IMR-90 (cell line): ENCODE data around the gene NT5C1A. TPM values are rescaled to one million over a fixed set of nuclear protein-coding genes. Genes with fewer than 3 reads are reported as not detected.

Experiments used
- ATAC-seq: fragments of 200-7000 bp; cut with Tn5 transposase; 2 replicates; pipeline ENCODE4 v1.9.1; 2020; ENCODE audit warnings: low read depth, mild to moderate bottlenecking, moderate library complexity
- BruUV-seq: library from RNA; stranded (reverse); fragments of 400-500 nt; replicated peaks from 2 replicates; lab custom pipeline; 2021; lab: Mats Ljungman, UMichigan
- CTCF ChIA-PET: fragments of 300-600 bp; formaldehyde crosslinking; extraction: SDS; loops from one replicate; lab custom pipeline; 2021; ENCODE audit warnings: antibody characterized with exemption; lab: Yijun Ruan, JAX
- POLR2A ChIA-PET: fragments of 300-600 bp; sonication (Branson Sonifier 250); formaldehyde crosslinking; loops from one replicate; lab custom pipeline; 2022; ENCODE audit warnings: antibody characterized with exemption; ENCODE audit not compliant: unreplicated experiment; lab: Charles Lee
- DNase-seq: peaks from one replicate; pipeline ENCODE4 v3.0.0; 2013
- H2AFZ ChIP-seq: replicated peaks from 2 replicates; pipeline ENCODE3; 2013; ENCODE audit warnings: low read length, mild to moderate bottlenecking; ENCODE audit not compliant: poor library complexity
- H2AK5ac ChIP-seq: 2 replicates; pipeline ENCODE4 v1.6.1; 2013; ENCODE audit warnings: low read depth, low read length, inconsistent platforms
- H2AK9ac ChIP-seq: replicated peaks from 2 replicates; pipeline ENCODE3; 2013; ENCODE audit warnings: mild to moderate bottlenecking, low read depth, low read length, moderate library complexity; ENCODE audit not compliant: poor library complexity
- H2BK120ac ChIP-seq: 2 replicates; pipeline ENCODE4 v1.6.1; 2013; ENCODE audit warnings: low read depth, low read length, inconsistent platforms
- H2BK15ac ChIP-seq: 3 replicates; pipeline ENCODE4 v1.6.1; 2013; ENCODE audit warnings: low read depth, low read length, inconsistent platforms
- H2BK20ac ChIP-seq: 2 replicates; pipeline ENCODE4 v1.6.1; 2013; ENCODE audit warnings: low read depth, mild to moderate bottlenecking, inconsistent platforms, low read length, moderate library complexity
- H2BK5ac ChIP-seq: 2 replicates; pipeline ENCODE4 v1.6.1; 2013; ENCODE audit warnings: mild to moderate bottlenecking, low read depth, low read length, inconsistent platforms; ENCODE audit not compliant: poor library complexity, severe bottlenecking
- H3K14ac ChIP-seq: replicated peaks from 2 replicates; pipeline ENCODE4 v1.6.1; 2013; ENCODE audit warnings: low read depth, low read length, inconsistent platforms
- H3K18ac ChIP-seq: 2 replicates; pipeline ENCODE4 v1.6.1; 2013; ENCODE audit warnings: low read depth, low read length, control low read depth
- H3K23ac ChIP-seq: 2 replicates; pipeline ENCODE4 v1.6.1; 2013; ENCODE audit warnings: low read depth, low read length, inconsistent platforms
- H3K27ac ChIP-seq: 2 replicates; pipeline ENCODE4 v1.5.1; 2013; ENCODE audit warnings: mild to moderate bottlenecking, control low read depth, low read length; ENCODE audit not compliant: insufficient read depth
- H3K27me3 ChIP-seq: 2 replicates; pipeline ENCODE4 v1.6.1; 2013; ENCODE audit warnings: low read length; ENCODE audit not compliant: control insufficient read depth, insufficient read depth
- H3K36me3 ChIP-seq: 2 replicates; pipeline ENCODE4 v1.6.1; 2013; ENCODE audit warnings: low read length, mixed read lengths; ENCODE audit not compliant: control insufficient read depth, insufficient read depth
- H3K4ac ChIP-seq: 2 replicates; pipeline ENCODE4 v1.6.1; 2013; ENCODE audit warnings: low read depth, low read length, inconsistent platforms
- H3K4me1 ChIP-seq: 2 replicates; pipeline ENCODE4 v1.6.1; 2013; ENCODE audit warnings: low read length, mixed read lengths; ENCODE audit not compliant: control insufficient read depth, insufficient read depth
- H3K4me2 ChIP-seq: 2 replicates; pipeline ENCODE4 v1.6.1; 2013; ENCODE audit warnings: low read depth, mild to moderate bottlenecking, control low read depth, low read length, moderate library complexity
- H3K4me3 ChIP-seq: 2 replicates; pipeline ENCODE4 v1.5.1; 2013; ENCODE audit warnings: low read depth, mild to moderate bottlenecking, control low read depth, low read length, moderate library complexity; ENCODE audit not compliant: insufficient read depth
- H3K56ac ChIP-seq: 2 replicates; pipeline ENCODE4 v1.6.1; 2013; ENCODE audit warnings: low read length, inconsistent platforms; ENCODE audit not compliant: insufficient read depth; ENCODE audit errors: extremely low read depth
- H3K79me1 ChIP-seq, 2 experiments: 2 replicates each; pipeline ENCODE4 v1.6.1; 2013; ENCODE audit warnings: low read length in 2 of 2, inconsistent platforms in 1 of 2, low read depth in 1 of 2
- H3K9ac ChIP-seq: 2 replicates; pipeline ENCODE4 v1.6.1; 2013; ENCODE audit warnings: low read depth, low read length, control low read depth
- H3K9me1 ChIP-seq: 2 replicates; pipeline ENCODE4 v1.6.1; 2013; ENCODE audit warnings: low read length, inconsistent platforms; ENCODE audit not compliant: insufficient read depth
- H3K9me3 ChIP-seq: 2 replicates; pipeline ENCODE4 v1.6.1; 2013; ENCODE audit warnings: low read length; ENCODE audit not compliant: control insufficient read depth, insufficient read depth
- H4K20me1 ChIP-seq: 2 replicates; pipeline ENCODE4 v1.6.1; 2013; ENCODE audit warnings: low read length, inconsistent platforms; ENCODE audit not compliant: insufficient read depth
- H4K5ac ChIP-seq: 2 replicates; pipeline ENCODE4 v1.6.1; 2013; ENCODE audit warnings: mild to moderate bottlenecking, low read depth, low read length, control low read depth
- H4K8ac ChIP-seq, 2 experiments: 2 replicates each; pipeline ENCODE4 v1.6.1; 2013; ENCODE audit warnings: low read depth in 2 of 2, low read length in 2 of 2, control low read depth in 1 of 2, inconsistent platforms in 1 of 2
- H4K91ac ChIP-seq: 2 replicates; pipeline ENCODE4 v1.6.1; 2013; ENCODE audit warnings: low read depth, low read length, inconsistent platforms; ENCODE audit not compliant: insufficient read depth
- CTCF ChIP-seq: conservative IDR thresholded peaks from 2 replicates; pipeline ENCODE4 v1.5.1; 2012; ENCODE audit warnings: mild to moderate bottlenecking, low read depth, low read length, improper control_type of control experiment
- MAZ ChIP-seq: IDR thresholded peaks from 2 replicates; pipeline ENCODE4 v1.6.1; 2012; ENCODE audit warnings: low read depth, mild to moderate bottlenecking, low read length, improper control_type of control experiment, moderate library complexity, borderline replicate concordance
- WGBS, 2 experiments: methylation state at CpG; one replicate each; pipeline versions ENCODE4 v1.1.5 to v1.1.7; 2013; ENCODE audit warnings: missing lambda C conversion rate in 2 of 2; ENCODE audit not compliant: insufficient read length in 1 of 2; ENCODE audit errors: extremely low coverage in 2 of 2; 5-methylcytosine and 5-hydroxymethylcytosine counted together
- dilution Hi-C: fragments of 300-500 bp; cut with HindIII; formaldehyde crosslinking; loops from one replicate; pipeline ENCODE4 v1.14.3; 2018; ENCODE audit warnings: low sequenced_read_pairs; ENCODE audit not compliant: unreplicated experiment
- in situ Hi-C: fragments of 300-500 bp; cut with MboI; formaldehyde crosslinking; loops from 3 replicates; pipeline ENCODE4 v1.14.3; 2019; ENCODE audit warnings: low sequenced_read_pairs, inconsistent platforms, mixed read lengths
- intact Hi-C: fragments of 100-400 bp; cut with micrococcal nuclease; formaldehyde crosslinking; loops from 2 replicates; pipeline ENCODE4 v1.10.0; 2022
- polyA plus RNA-seq, 3 experiments: library from polyadenylated mRNA; depleted of rRNA; stranded (reverse); fragments of >200 nt; gene quantifications; 2 replicates each; pipeline ENCODE4 v1.2.3, GENCODE V29; 2012; ENCODE audit warnings: low replicate concordance in 1 of 3
- total RNA-seq: library from RNA; depleted of rRNA; stranded (reverse); fragments of >200 nt; gene quantifications from 2 replicates; pipeline ENCODE4 v1.2.3, GENCODE V29; 2012

NT5C1A gene
- total and polyA plus RNA-seq, 2 of the 4 experiments (the other 2 are of a cell fraction): not detected

DNA sequence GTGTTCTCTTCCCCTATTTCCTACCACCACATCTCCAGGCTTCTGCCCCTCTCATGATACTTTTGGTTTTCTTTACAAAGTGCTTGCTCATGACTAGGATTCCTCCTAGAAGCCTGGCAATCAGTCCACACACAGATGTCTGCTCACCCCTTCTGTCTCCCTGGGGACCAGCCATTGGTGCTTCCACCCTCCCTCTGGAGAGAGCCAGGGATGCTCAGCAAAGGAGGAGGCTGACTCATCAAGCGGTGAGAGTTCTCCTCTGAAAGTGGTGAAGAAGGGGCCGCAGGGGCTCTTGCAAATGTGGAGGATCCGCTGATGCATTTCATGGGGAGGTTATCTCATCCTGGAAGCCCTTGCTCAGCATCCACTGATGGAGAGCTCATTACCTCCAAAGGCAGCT, 14.5 kb downstream of the NT5C1A start:
- H3K23ac ChIP-seq: no peak overlapping the region
- H2AFZ ChIP-seq: no peak overlapping the region
- no peak overlapping the region for H4K8ac ChIP-seq
- DNase-seq: peak; percentile 35
- no peak overlapping the region for H3K4me2 ChIP-seq
- H2AK9ac ChIP-seq: no peak overlapping the region
- H3K4me1 ChIP-seq: peaks cover 1% of the 10 kb centered on the region; the same call in 1 of the 2 replicates
- no peaks in the 10 kb centered on the region for H4K20me1 ChIP-seq
- H3K27me3 ChIP-seq: peaks cover 62% of the 10 kb centered on the region
- POLR2A ChIA-PET: no interaction called here
- ATAC-seq: no peak
- H3K4ac ChIP-seq: no peak overlapping the region
- H3K79me1 ChIP-seq: no peaks in the 10 kb centered on the region
- no peaks in the 10 kb centered on the region for H3K9me3 ChIP-seq
- H2BK20ac ChIP-seq: no peak overlapping the region
- no peak overlapping the region for H3K27ac ChIP-seq
- CTCF ChIA-PET: interaction anchor here (0.5 to 2.9 kb wide), 9 partner anchors 8 to 84 kb away, joined by 3 to 22 read pairs (median 5); no protein-coding TSS in a partner anchor
- H4K5ac ChIP-seq: no peak overlapping the region
- TF ChIP-seq MAZ (no peak), CTCF (no peak)
- no peak overlapping the region for H3K9ac ChIP-seq
- H3K18ac ChIP-seq: no peak overlapping the region
- H3K4me3 ChIP-seq: no peak overlapping the region
- no peak overlapping the region for H2BK15ac ChIP-seq
- no peaks in the 10 kb centered on the region for H3K36me3 ChIP-seq
- BruUV-seq: no TSS peak
- no CpG with 5 or more reads among the region's 3 CpGs for WGBS, 2 experiments
- no peaks in the 10 kb centered on the region; the same call in 1 of the 2 replicates for H3K9me1 ChIP-seq
- dilution Hi-C loops (no loop called here), in situ Hi-C loops (loop anchor here (5.0 kb wide), 1 partner anchor 50 kb away; no protein-coding TSS in a partner anchor), intact Hi-C loops (loop anchor here (10.0 kb wide), 1 partner anchor 563 kb away; no protein-coding TSS in a partner anchor)
- no peak overlapping the region for H4K91ac ChIP-seq
- H2BK120ac ChIP-seq: no peak overlapping the region
- H3K14ac ChIP-seq: no peak overlapping the region
- H3K56ac ChIP-seq: no peak overlapping the region
- no peak overlapping the region for H2BK5ac ChIP-seq
- no peak overlapping the region for H2AK5ac ChIP-seq
